ENCODE data around the gene MAD1L1. TPM values are rescaled to one million over a fixed set of nuclear protein-coding genes. Genes with fewer than 3 reads are reported as not detected.
A peak's percentile ranks its signal among the peaks of the same experiment; 100 is the strongest.
"Not testable (repeated sequence)": the region's sequence is repeated elsewhere in the genome, so short reads cannot be mapped to it uniquely, and the experiment has no call there.

The MAD1L1 gene
- total RNA-seq, 1 experiment from 2014 or later = 163 TPM

GRCh38 chr7:2168615-2169311 is 64.0 kb downstream of the MAD1L1 start:
- in situ Hi-C loops (cut with HindIII; ENCODE audit: low sequenced_read_pairs) = no loop called here
- DNase-seq (ENCODE audit: low spot score) = no peak

GRCh38 chr7:2166625-2167280 is 66.0 kb downstream of the MAD1L1 start:
- in situ Hi-C loops (cut with HindIII; ENCODE audit: low sequenced_read_pairs) = no loop called here
- DNase-seq (ENCODE audit: low spot score) = no peak

- in situ Hi-C loops (cut with HindIII; ENCODE audit: low sequenced_read_pairs) = no loop called here
- no peak for DNase-seq (ENCODE audit: low spot score)
These were observed 66.8 kb downstream of the MAD1L1 start for GRCh38 chr7:2165610-2166594.

- no peak for DNase-seq (ENCODE audit: low spot score)
- in situ Hi-C loops (cut with HindIII; ENCODE audit: low sequenced_read_pairs) = no loop called here
These were observed 67.5 kb downstream of the MAD1L1 start for GRCh38 chr7:2165239-2165609.

GRCh38 chr7:2164646-2165045 is 68.1 kb downstream of the MAD1L1 start:
- no peak for DNase-seq (ENCODE audit: low spot score)
- in situ Hi-C loops (cut with HindIII; ENCODE audit: low sequenced_read_pairs) = no loop called here

- DNase-seq (ENCODE audit: low spot score) = peak; percentile 76
- in situ Hi-C loops (cut with HindIII; ENCODE audit: low sequenced_read_pairs) = no loop called here
These were observed 68.9 kb downstream of the MAD1L1 start for GRCh38 chr7:2163600-2164555.

- in situ Hi-C loops (cut with HindIII; ENCODE audit: low sequenced_read_pairs) = no loop called here
- DNase-seq (ENCODE audit: low spot score) = no peak
These were observed 69.8 kb downstream of the MAD1L1 start for GRCh38 chr7:2162959-2163358.

- in situ Hi-C loops (cut with HindIII; ENCODE audit: low sequenced_read_pairs); DNase-seq (ENCODE audit: low spot score): not testable (repeated sequence)
These were observed 70.5 kb downstream of the MAD1L1 start for GRCh38 chr7:2162004-2162902.

GRCh38 chr7:2159176-2159520 is 73.6 kb downstream of the MAD1L1 start:
- in situ Hi-C loops (cut with HindIII; ENCODE audit: low sequenced_read_pairs) = no loop called here

GRCh38 chr7:2158331-2159175 is 74.2 kb downstream of the MAD1L1 start:
- DNase-seq (ENCODE audit: low spot score) = peak; percentile 45
- in situ Hi-C loops (cut with HindIII; ENCODE audit: low sequenced_read_pairs) = no loop called here

More at GRCh38 chr7:2159176-2159520, 73.6 kb downstream of the MAD1L1 start:
- no peak for DNase-seq (ENCODE audit: low spot score)

- in situ Hi-C loops (cut with HindIII; ENCODE audit: low sequenced_read_pairs) = no loop called here
- peak; percentile 56 for DNase-seq (ENCODE audit: low spot score)
These were observed 75.1 kb downstream of the MAD1L1 start for GRCh38 chr7:2157473-2158279.

GRCh38 chr7:2156756-2157472 is 75.8 kb downstream of the MAD1L1 start:
- in situ Hi-C loops (cut with HindIII; ENCODE audit: low sequenced_read_pairs) = no loop called here
- DNase-seq (ENCODE audit: low spot score) = no peak

GRCh38 chr7:2154831-2155230 is 77.9 kb downstream of the MAD1L1 start:
- in situ Hi-C loops (cut with HindIII; ENCODE audit: low sequenced_read_pairs) = no loop called here
- no peak for DNase-seq (ENCODE audit: low spot score)

- in situ Hi-C loops (cut with HindIII; ENCODE audit: low sequenced_read_pairs) = no loop called here
- DNase-seq (ENCODE audit: low spot score) = no peak
These were observed 78.6 kb downstream of the MAD1L1 start for GRCh38 chr7:2154121-2154520.

- no peak for DNase-seq (ENCODE audit: low spot score)
- in situ Hi-C loops (cut with HindIII; ENCODE audit: low sequenced_read_pairs) = no loop called here
These were observed 80.1 kb downstream of the MAD1L1 start for GRCh38 chr7:2152646-2153045.

Data from G401 (cell line).